GM18511 (cell line): ENCODE results near the gene CPT1B.
"Not testable (repeated sequence)": the region's sequence is repeated elsewhere in the genome, so short reads cannot be mapped to it uniquely, and the experiment has no call there.

ENCODE experiments used
- ATAC-seq: cut with Tn5 transposase; IDR thresholded peaks from one replicate; pipeline ENCODE4 v1.9.1; 2021; ENCODE audit warnings: mild to moderate bottlenecking, moderate library complexity; ENCODE audit not compliant: unreplicated experiment

The CPT1B gene

GRCh38 chr22:50610041-50610451 is 31.8 kb upstream of the CPT1B start:
- ATAC-seq = no peak

- ATAC-seq = no peak
These were observed 31.4 kb upstream of the CPT1B start for GRCh38 chr22:50609599-50609998.

- no peak for ATAC-seq
These were observed 30.8 kb upstream of the CPT1B start for GRCh38 chr22:50608996-50609395.

GRCh38 chr22:50608058-50608840 is 30.0 kb upstream of the CPT1B start:
- not testable (repeated sequence) for ATAC-seq

- ATAC-seq = no peak
These were observed 29.4 kb upstream of the CPT1B start for GRCh38 chr22:50607659-50608020.

GRCh38 chr22:50606946-50607658 is 28.9 kb upstream of the CPT1B start:
- no peak for ATAC-seq

GRCh38 chr22:50606165-50606945 is 28.1 kb upstream of the CPT1B start:
- no peak for ATAC-seq

- no peak for ATAC-seq
These were observed 27.4 kb upstream of the CPT1B start for GRCh38 chr22:50605613-50606074.

GRCh38 chr22:50605002-50605612 is 26.9 kb upstream of the CPT1B start:
- no peak for ATAC-seq

- no peak for ATAC-seq
These were observed 26.2 kb upstream of the CPT1B start for GRCh38 chr22:50604256-50605001.

GRCh38 chr22:50603511-50604255 is 25.5 kb upstream of the CPT1B start:
- no peak for ATAC-seq

- ATAC-seq = no peak
These were observed 24.1 kb upstream of the CPT1B start for GRCh38 chr22:50602338-50602700.

GRCh38 chr22:50601669-50602337 is 23.6 kb upstream of the CPT1B start:
- ATAC-seq = no peak

- no peak for ATAC-seq
These were observed 22.9 kb upstream of the CPT1B start for GRCh38 chr22:50600967-50601668.

- no peak for ATAC-seq
These were observed 22.3 kb upstream of the CPT1B start, which contains the start of gene MAPK8IP2 for GRCh38 chr22:50600538-50600937. Gene MAPK8IP2, plus strand, starts transcription at chr22:50600793. Its CDS starts 26 bp downstream, at chr22:50600819.

GRCh38 chr22:50599816-50600455 is 21.7 kb upstream of the CPT1B start:
- no peak for ATAC-seq

GRCh38 chr22:50597097-50597496 is 18.9 kb upstream of the CPT1B start:
- ATAC-seq = no peak

GRCh38 chr22:50595189-50595588 is 17.0 kb upstream of the CPT1B start:
- no peak for ATAC-seq
